Spleen (tissue), 11 donors: ENCODE results near the gene TRIM47. TPM values are rescaled to one million over a fixed set of nuclear protein-coding genes. Genes with fewer than 3 reads are reported as not detected.

Source experiments
- DNase-seq: peaks from one replicate; pipeline ENCODE4 v3.0.0-alpha.2; 2020
- H3K27ac ChIP-seq, 8 donors: fragments of 200-600 bp; sonication (generic) in 7 of 8; 1 replicate in 4 of 8; 2 replicates in 4 of 8; pipeline versions ENCODE4 v1.5.0 to v1.8.0; 2016 to 2021; ENCODE audit warnings: inconsistent platforms in 4 of 8, mild to moderate bottlenecking in 4 of 8, moderate library complexity in 1 of 8
- H3K27me3 ChIP-seq, 7 donors: fragments of 200-600 bp; sonication (generic) in 6 of 7; replicated peaks in 1 of 7; 1 replicate in 4 of 7; 2 replicates in 3 of 7; pipeline versions ENCODE4 v1.5.0 to v1.8.0; 2016 to 2021; ENCODE audit warnings: inconsistent platforms in 3 of 7, mild to moderate bottlenecking in 1 of 7
- H3K36me3 ChIP-seq, 6 donors: fragments of 200-600 bp; sonication (generic) in 5 of 6; 1 replicate in 4 of 6; 2 replicates in 2 of 6; pipeline versions ENCODE4 v1.5.0 to v1.8.0; 2016 to 2021; ENCODE audit warnings: inconsistent platforms in 2 of 6
- H3K4me1 ChIP-seq, 6 donors: fragments of 200-600 bp; sonication (generic) in 5 of 6; 1 replicate in 3 of 6; 2 replicates in 3 of 6; pipeline versions ENCODE4 v1.5.0 to v1.8.0; 2016 to 2021; ENCODE audit warnings: inconsistent platforms in 3 of 6
- H3K4me3 ChIP-seq, 8 donors: fragments of 200-600 bp; sonication (generic) in 7 of 8; 1 replicate in 4 of 8; 2 replicates in 4 of 8; pipeline versions ENCODE4 v1.5.0 to v1.8.0; 2016 to 2021; ENCODE audit warnings: inconsistent platforms in 4 of 8, mild to moderate bottlenecking in 4 of 8, moderate library complexity in 2 of 8
- H3K9me3 ChIP-seq, 8 donors: fragments of 200-600 bp; sonication (generic) in 7 of 8; 1 replicate in 4 of 8; 2 replicates in 4 of 8; pipeline versions ENCODE4 v1.5.0 to v1.8.0; 2016 to 2021; ENCODE audit warnings: inconsistent platforms in 4 of 8
- CTCF ChIP-seq, 11 experiments: fragments of 200-600 bp in 7 of 11; fragments of 450-650 bp in 4 of 11; sonication (generic) in 4 of 11; IDR thresholded peaks in 8 of 11; conservative IDR thresholded peaks in 3 of 11; 1 replicate in 7 of 11; 2 replicates in 4 of 11; pipeline versions ENCODE4 v1.4.0 to v1.8.0; 2016 to 2021; ENCODE audit warnings: antibody characterized with exemption in 11 of 11, inconsistent platforms in 4 of 11, mild to moderate bottlenecking in 1 of 11
- POLR2A ChIP-seq, 3 donors: fragments of 450-650 bp; IDR thresholded peaks; one replicate each; pipeline ENCODE4 v1.5.1; 2017; ENCODE audit warnings: antibody characterized with exemption in 3 of 3, mild to moderate bottlenecking in 1 of 3
- POLR2AphosphoS5 ChIP-seq, 3 donors: sonication (generic); formaldehyde crosslinking; IDR thresholded peaks; one replicate each; pipeline ENCODE4 v1.5.1; 2017; ENCODE audit warnings: antibody characterized with exemption in 3 of 3
- WGBS, 5 donors: extraction: QIAGEN DNeasy Blood & Tissue Kit in 3 of 5; methylation state at CpG; one replicate each; pipeline versions ENCODE4 v1.1.5 to v1.1.7; 2013 to 2018; 5-methylcytosine and 5-hydroxymethylcytosine counted together
- intact Hi-C: fragments of 100-400 bp; cut with DNase I; formaldehyde crosslinking; loops from one replicate; pipeline ENCODE4 v1.15.0; 2023; ENCODE audit warnings: low total_unique reads
- polyA plus RNA-seq, 3 donors: library from polyadenylated mRNA; stranded (reverse); fragments of 200-250 nt; gene quantifications; one replicate each; pipeline ENCODE4 v1.2.1, GENCODE V29; 2013
- total RNA-seq, 7 donors: library from RNA; depleted of rRNA in 3 of 7; stranded (reverse); fragments of >200 nt in 3 of 7; fragmentation: NEBNext Ultra II Directional in 4 of 7; extraction: Animal tissue kit (Norgen Biotek cat#: 25700) in 4 of 7; gene quantifications; one replicate each; pipeline versions ENCODE4 v1.1.0 to v1.2.1, GENCODE V29; 2016 to 2021
- donor health status: healthy with polysubstance abuse.
- donor health status: DM: no; HTN: no; CAD: no; lungs with moderate emphysema.
- donor health status: DM: no; HTN: no; CAD: no.
- donor health status: Bipolar disorder and iron deficiency.
- donor health status: healthy.
- donor health status: DM: no; HTN: no; CAD: no.
- donor health status: DM: yes; HTN: yes; CAD: no.

TRIM47 gene
- total and polyA plus RNA-seq, 10 donors: 28.1 to 73.8 (median 38.3) TPM

- intact Hi-C loops: no loop called here
- 10 to 30% (median 20%) methylated on average over 12 to 26 of the region's 26 CpGs for WGBS, 5 donors
- Histone ChIP-seq H3K9me3 (no peaks in the 10 kb centered on the region), H3K4me1 (peaks cover 32 to 75% (median 71%) of the 10 kb centered on the region in 6 donors), H3K4me3 (peak overlapping the region; percentile 49 to 76 (median 70)), H3K27ac (peak overlapping the region; percentile 76 to 94 (median 90)), H3K36me3 (peaks cover 0 to 36% (median 11%) of the 10 kb centered on the region in 6 donors), H3K27me3 (peaks cover 0 to 44% (median 6%) of the 10 kb centered on the region in 7 donors)
- TF ChIP-seq CTCF (IDR thresholded peaks at IDR 0.05 in 8 of 11, conservative IDR thresholded peaks at IDR 0.05 in 3 of 11) (peak in 7 of 11 experiments; percentile 2 to 50 (median 40)), POLR2AphosphoS5 (IDR thresholded peaks at IDR 0.05) (peak; percentile 75 to 82 (median 79)), POLR2A (IDR thresholded peaks at IDR 0.05) (no peak)
- DNase-seq: peak; percentile 92
Measured at GRCh38 chr17:75876190-75876937, 2.0 kb downstream of the TRIM47 start.

GRCh38 chr17:75875940-75876189, 2.5 kb downstream of the TRIM47 start:
- peak overlapping the region in 7 of 8 donors; percentile 49 to 76 (median 72) for H3K4me3 ChIP-seq
- TF ChIP-seq CTCF (IDR thresholded peaks at IDR 0.05 in 8 of 11, conservative IDR thresholded peaks at IDR 0.05 in 3 of 11) (peak in 1 of 11 experiments; percentile 3), POLR2AphosphoS5 (IDR thresholded peaks at IDR 0.05) (no peak)
- no peak for DNase-seq
- H3K27me3 ChIP-seq: peaks cover 0 to 44% (median 6%) of the 10 kb centered on the region in 7 donors
- H3K9me3 ChIP-seq: no peaks in the 10 kb centered on the region
- intact Hi-C loops: no loop called here
- WGBS, 5 donors: 33 to 54% (median 43%) methylated on average over 3 to 5 of the region's 5 CpGs; no CpG with 5 or more reads in 1 of the 5 donors
- peak overlapping the region; percentile 76 to 94 (median 90) for H3K27ac ChIP-seq
- peaks cover 0 to 36% (median 11%) of the 10 kb centered on the region in 6 donors for H3K36me3 ChIP-seq
- peaks cover 32 to 75% (median 71%) of the 10 kb centered on the region in 6 donors for H3K4me1 ChIP-seq

GRCh38 chr17:75875182-75875939, 3.0 kb downstream of the TRIM47 start:
- WGBS, 5 donors: 49 to 62% (median 55%) methylated on average over 10 to 18 of the region's 18 CpGs
- no peak for TF ChIP-seq POLR2A (IDR thresholded peaks at IDR 0.05)
- TF ChIP-seq CTCF (IDR thresholded peaks at IDR 0.05 in 8 of 11, conservative IDR thresholded peaks at IDR 0.05 in 3 of 11): no peak
- TF ChIP-seq POLR2AphosphoS5 (IDR thresholded peaks at IDR 0.05): no peak
- H3K9me3 ChIP-seq: no peaks in the 10 kb centered on the region
- peak overlapping the region in 6 of 8 donors; percentile 49 to 76 (median 70) for H3K4me3 ChIP-seq
- no peak for DNase-seq
- intact Hi-C loops: no loop called here
- peaks cover 0 to 44% (median 6%) of the 10 kb centered on the region in 7 donors for H3K27me3 ChIP-seq
- H3K4me1 ChIP-seq: peaks cover 32 to 75% (median 71%) of the 10 kb centered on the region in 6 donors
- H3K36me3 ChIP-seq: peaks cover 0 to 36% (median 11%) of the 10 kb centered on the region in 6 donors
- H3K27ac ChIP-seq: peak overlapping the region; percentile 76 to 94 (median 90)
